A673 (cell line): Measurements from ENCODE around the gene SMC2. TPM values are rescaled to one million over a fixed set of nuclear protein-coding genes. Genes with fewer than 3 reads are reported as not detected.
A peak's percentile ranks its signal among the peaks of the same experiment; 100 is the strongest.

Experiments used
- BruUV-seq: library from RNA; stranded (reverse); fragments of 400-500 nt; replicated peaks from 2 replicates; lab custom pipeline; 2021; lab: Mats Ljungman, UMichigan
- CTCF ChIA-PET: fragments of 300-600 bp; sonication (Branson Sonifier 250); formaldehyde crosslinking; loops from one replicate; lab custom pipeline; 2022; ENCODE audit warnings: antibody characterized with exemption; lab: Charles Lee
- POLR2A ChIA-PET: fragments of 300-600 bp; sonication (Branson Sonifier 250); formaldehyde crosslinking; loops from one replicate; lab custom pipeline; 2022; ENCODE audit warnings: antibody characterized with exemption; ENCODE audit not compliant: low non-redundant PET; lab: Charles Lee
- DNase-seq: peaks from one replicate; pipeline ENCODE4 v3.0.0-alpha.2; 2015; ENCODE audit warnings: low spot score
- H3K27ac ChIP-seq: fragments of 200-600 bp; sonication (generic); 2 replicates; pipeline ENCODE4 v1.5.1; 2016; ENCODE audit warnings: mixed run types, low read depth, mild to moderate bottlenecking, mixed read lengths, antibody characterized with exemption, low read length; ENCODE audit not compliant: poor library complexity, severe bottlenecking
- H3K27me3 ChIP-seq: fragments of 200-600 bp; sonication (generic); replicated peaks from 2 replicates; pipeline ENCODE4 v1.6.1; 2017; ENCODE audit warnings: mixed run types, low read depth, mild to moderate bottlenecking, mixed read lengths, antibody characterized with exemption, low read length; ENCODE audit not compliant: insufficient read depth, poor library complexity
- H3K36me3 ChIP-seq: fragments of 200-600 bp; sonication (generic); 2 replicates; pipeline ENCODE4 v1.6.1; 2016; ENCODE audit warnings: mixed run types, mild to moderate bottlenecking, mixed read lengths, antibody characterized with exemption, low read length; ENCODE audit not compliant: insufficient read depth, poor library complexity, severe bottlenecking
- H3K4me1 ChIP-seq: fragments of 200-600 bp; sonication (generic); 2 replicates; pipeline ENCODE4 v1.6.1; 2017; ENCODE audit warnings: mixed run types, mild to moderate bottlenecking, mixed read lengths, antibody characterized with exemption, low read length; ENCODE audit not compliant: insufficient read depth, poor library complexity, severe bottlenecking
- H3K4me3 ChIP-seq: fragments of 200-600 bp; sonication (generic); 2 replicates; pipeline ENCODE4 v1.5.1; 2016; ENCODE audit warnings: low read depth, mixed run types, mild to moderate bottlenecking, mixed read lengths, low read length; ENCODE audit not compliant: poor library complexity, severe bottlenecking
- H3K9me3 ChIP-seq: fragments of 200-600 bp; sonication (generic); 2 replicates; pipeline ENCODE4 v1.6.1; 2016; ENCODE audit warnings: mixed run types, low read depth, mild to moderate bottlenecking, mixed read lengths, antibody characterized with exemption, low read length; ENCODE audit not compliant: poor library complexity, severe bottlenecking
- CTCF ChIP-seq: fragments of 300-800, 200-600 bp; sonication (generic); conservative IDR thresholded peaks from 2 replicates; pipeline ENCODE4 v1.5.1; 2017; ENCODE audit warnings: low read depth, mild to moderate bottlenecking, antibody characterized with exemption, low read length, moderate library complexity, mixed read lengths
- EZH2 ChIP-seq: fragments of 200-600 bp; sonication (generic); IDR thresholded peaks from 2 replicates; pipeline ENCODE4 v1.6.1; 2017; ENCODE audit warnings: borderline replicate concordance, low read depth, mild to moderate bottlenecking, mixed read lengths, antibody characterized with exemption, low read length; ENCODE audit not compliant: poor library complexity, severe bottlenecking
- intact Hi-C: fragments of 100-400 bp; cut with micrococcal nuclease; formaldehyde crosslinking; loops from one replicate; pipeline ENCODE4 v1.10.0; 2022; ENCODE audit not compliant: unreplicated experiment
- total RNA-seq: library from RNA; stranded (reverse); gene quantifications from 2 replicates; pipeline ENCODE4 v1.2.3, GENCODE V29; 2021

SMC2 gene
- total RNA-seq, 1 experiment from 2014 or later, result 73.6 TPM

DNA sequence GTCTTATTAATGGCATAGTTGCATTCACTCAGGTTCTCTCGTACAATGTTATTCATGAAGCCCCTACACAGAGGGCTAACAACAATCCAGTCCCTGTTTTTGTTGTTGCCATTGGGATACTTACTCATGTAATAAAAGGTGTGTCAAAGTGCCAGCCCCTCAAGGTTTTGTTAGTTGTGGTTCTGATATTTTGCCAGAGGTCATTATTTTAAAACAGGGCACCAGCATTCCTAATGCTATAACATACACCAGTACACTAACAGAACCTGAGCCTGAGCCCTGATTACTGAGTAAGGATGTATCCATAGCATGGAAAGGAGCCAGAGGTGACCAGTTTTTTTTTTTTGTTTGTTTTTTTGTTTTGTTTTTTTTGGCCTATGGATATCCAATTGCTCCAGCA is 50.2 kb downstream of the SMC2 start:
- no peak for TF ChIP-seq CTCF
- TF ChIP-seq EZH2, result no peak
- no peaks in the 10 kb centered on the region for H3K27me3 ChIP-seq
- ChIA-PET CTCF (no interaction called here), POLR2A (no interaction called here)
- no peaks in the 10 kb centered on the region for H3K9me3 ChIP-seq
- intact Hi-C loops, result no loop called here
- no peaks in the 10 kb centered on the region for H3K36me3 ChIP-seq
- BruUV-seq, result no TSS peak
- DNase-seq, result no peak
- H3K27ac ChIP-seq, result no peak overlapping the region
- H3K4me3 ChIP-seq, result no peak overlapping the region
- no peaks in the 10 kb centered on the region for H3K4me1 ChIP-seq

- no peaks in the 10 kb centered on the region for H3K36me3 ChIP-seq
- no peaks in the 10 kb centered on the region for H3K4me1 ChIP-seq
- no peak overlapping the region for H3K4me3 ChIP-seq
- H3K27me3 ChIP-seq, result no peaks in the 10 kb centered on the region
- no peak for TF ChIP-seq EZH2
- no peak for TF ChIP-seq CTCF
- ChIA-PET POLR2A (no interaction called here), CTCF (no interaction called here)
- intact Hi-C loops, result loop anchor here (10.0 kb wide), 2 partner anchors 312 to 512 kb away; no protein-coding TSS in a partner anchor
- DNase-seq, result no peak
- no TSS peak for BruUV-seq
- no peak overlapping the region for H3K27ac ChIP-seq
- no peaks in the 10 kb centered on the region for H3K9me3 ChIP-seq
These were observed 79.0 kb downstream of the SMC2 start for GRCh38 chr9:104173067-104173466.

DNA sequence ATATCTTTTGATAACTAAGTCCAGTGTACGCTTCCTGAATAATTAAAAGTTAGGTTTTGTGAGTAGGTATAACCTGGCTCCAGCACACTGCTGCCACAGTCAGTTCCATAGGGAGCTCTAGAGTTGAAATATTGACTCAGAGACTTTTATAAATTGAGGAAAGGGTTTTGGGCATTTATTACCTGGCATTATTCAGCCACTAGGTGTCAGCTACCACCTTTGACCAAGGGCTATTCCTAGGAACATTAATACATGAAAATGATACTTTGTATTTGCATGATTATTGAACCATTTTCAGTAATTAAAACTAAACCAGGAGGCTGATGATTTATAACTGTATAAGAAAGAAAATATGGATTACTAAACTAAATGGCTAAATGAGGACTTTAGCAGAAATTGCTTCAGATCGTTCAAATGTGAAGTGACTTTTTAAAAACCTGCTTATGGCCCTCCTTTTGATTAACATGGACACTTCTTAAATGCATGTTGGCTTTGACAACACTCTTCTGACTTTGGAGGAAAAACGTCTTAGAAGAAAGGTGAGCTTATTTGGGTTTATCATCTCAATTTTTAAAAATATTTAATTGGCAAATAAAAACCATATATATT is 83.0 kb downstream of the SMC2 start:
- no peak overlapping the region for H3K4me3 ChIP-seq
- BruUV-seq, result no TSS peak
- CTCF ChIA-PET, result interaction anchor here (1.5 kb wide), 1 partner anchor 209 kb away, joined by 7 read pairs; no protein-coding TSS in a partner anchor
- no peaks in the 10 kb centered on the region for H3K9me3 ChIP-seq
- H3K36me3 ChIP-seq, result no peaks in the 10 kb centered on the region
- intact Hi-C loops, result loop anchor here (2.0 to 10.0 kb wide), 3 partner anchors 210 to 508 kb away; no protein-coding TSS in a partner anchor
- POLR2A ChIA-PET, result no interaction called here
- TF ChIP-seq EZH2, result no peak
- peak; percentile 45 for TF ChIP-seq CTCF
- no peak overlapping the region for H3K27ac ChIP-seq
- DNase-seq, result peak; percentile 7
- H3K27me3 ChIP-seq, result no peaks in the 10 kb centered on the region
- no peaks in the 10 kb centered on the region for H3K4me1 ChIP-seq
